ENCODE measurements around the gene SELENOS.

Gene SELENOS

GRCh38 chr15:101276501-101277037 is 716 bp downstream of the SELENOS start:
- peak; percentile 49 for DNase-seq (ENCODE audit: low spot score)

- DNase-seq (ENCODE audit: low spot score) = no peak
Observed at GRCh38 chr15:101275018-101275417, 2.3 kb downstream of the SELENOS start.

- no peak for DNase-seq (ENCODE audit: low spot score)
Observed at GRCh38 chr15:101273534-101273933, 3.8 kb downstream of the SELENOS start.

GRCh38 chr15:101272584-101272983 is 4.7 kb downstream of the SELENOS start:
- no peak for DNase-seq (ENCODE audit: low spot score)

- DNase-seq (ENCODE audit: low spot score) = no peak
Observed at GRCh38 chr15:101269479-101270223, 7.6 kb downstream of the SELENOS start.

GRCh38 chr15:101267320-101268104 is 9.8 kb downstream of the SELENOS start:
- DNase-seq (ENCODE audit: low spot score) = no peak

GRCh38 chr15:101266787-101267186 is 10.5 kb downstream of the SELENOS start:
- no peak for DNase-seq (ENCODE audit: low spot score)

- no peak for DNase-seq (ENCODE audit: low spot score)
Observed at GRCh38 chr15:101266034-101266433, 11.3 kb downstream of the SELENOS start.

- DNase-seq (ENCODE audit: low spot score) = no peak
Observed at GRCh38 chr15:101264911-101265641, 12.2 kb downstream of the SELENOS start.

- DNase-seq (ENCODE audit: low spot score) = no peak
Observed at GRCh38 chr15:101264011-101264410, 13.3 kb downstream of the SELENOS start.

- DNase-seq (ENCODE audit: low spot score) = no peak
Observed at GRCh38 chr15:101262551-101262950, 14.7 kb downstream of the SELENOS start.

- DNase-seq (ENCODE audit: low spot score) = peak; percentile 68
Observed at GRCh38 chr15:101258238-101259144, 18.8 kb downstream of the SELENOS start.

GRCh38 chr15:101256757-101257156 is 20.5 kb downstream of the SELENOS start:
- DNase-seq (ENCODE audit: low spot score) = no peak

GRCh38 chr15:101255615-101256241 is 21.6 kb downstream of the SELENOS start:
- DNase-seq (ENCODE audit: low spot score) = no peak

GRCh38 chr15:101255051-101255395 is 22.3 kb downstream of the SELENOS start:
- DNase-seq (ENCODE audit: low spot score) = no peak

- no peak for DNase-seq (ENCODE audit: low spot score)
Observed at GRCh38 chr15:101254157-101255050, 22.9 kb downstream of the SELENOS start.

- no peak for DNase-seq (ENCODE audit: low spot score)
Observed at GRCh38 chr15:101252836-101253235, 24.4 kb downstream of the SELENOS start.

GRCh38 chr15:101251830-101252820 is 25.2 kb downstream of the SELENOS start, which contains the start of gene CHSY1:
CHSY1 (minus strand) TSS chr15:101252048; CDS start chr15:101251456, 592 bp downstream.
- DNase-seq (ENCODE audit: low spot score) = peak; percentile 83

All from kidney capillary endothelial cell (primary cell).